ENCODE data around the gene CFAP70. TPM values are rescaled to one million over a fixed set of nuclear protein-coding genes. Genes with fewer than 3 reads are reported as not detected.

Gene CFAP70
- total and polyA plus RNA-seq, 2 of the 8 experiments (the other 6 are each of a cell fraction or from before 2014, with no cell fraction given): 0.21 to 0.30 TPM

DNA sequence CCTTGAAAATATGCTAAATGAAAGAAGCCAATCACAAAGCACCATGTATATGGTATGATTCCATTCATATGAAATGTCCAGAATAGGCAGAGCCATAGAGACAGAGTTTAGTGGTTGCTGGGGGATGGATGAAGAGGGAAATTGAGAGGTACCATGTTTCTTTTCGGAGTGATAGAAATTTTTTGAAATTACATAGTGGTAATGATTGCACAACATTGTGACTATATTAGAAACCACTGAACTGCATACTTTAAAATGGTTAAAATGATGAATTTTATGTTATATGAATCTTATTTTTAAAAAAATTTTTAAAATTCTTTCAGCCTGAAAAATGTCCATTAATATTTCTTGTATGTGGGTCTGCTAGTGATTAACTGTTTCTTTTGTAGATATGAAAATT lies 137.7 kb downstream of the CFAP70 start:
- H2AK5ac ChIP-seq (ENCODE audit: low read depth, low read length): no peak overlapping the region
- no peaks in the 10 kb centered on the region for H3K23me2 ChIP-seq (ENCODE audit: low read depth, low read length)
- H2BK15ac ChIP-seq (ENCODE audit: low read length): no peak overlapping the region
- H3K79me2 ChIP-seq (ENCODE audit: control insufficient read depth in 1 of 2, insufficient read depth in 2 of 2, low read length in 2 of 2): no peaks in the 10 kb centered on the region
- H3K4ac ChIP-seq (replicated peaks; ENCODE audit: insufficient read length, low read depth, low read length): no peak overlapping the region
- H3K14ac ChIP-seq (ENCODE audit: insufficient read length): no peak overlapping the region
- H3K36me3 ChIP-seq (ENCODE audit: control insufficient read depth in 2 of 4, insufficient read depth in 4 of 4, low read length in 3 of 4): peaks cover 0 to 9% (median 1%) of the 10 kb centered on the region in 4 experiments; a peak in 3 of 8 replicates
- no peak overlapping the region for H3K23ac ChIP-seq (ENCODE audit: insufficient read length)
- no peak overlapping the region for H3K9ac ChIP-seq (replicated peaks in 1 of 4; ENCODE audit: extremely low read depth in 1 of 4, low read depth in 3 of 4, low read length in 3 of 4)
- no peak overlapping the region for H4K91ac ChIP-seq (replicated peaks; ENCODE audit: insufficient read length, low read length)
- WGBS, 2 experiments (ENCODE audit: extremely low coverage in 1 of 2, insufficient coverage in 1 of 2, insufficient read length in 1 of 2, insufficient replicate concordance in 2 of 2, low coverage in 1 of 2, low lambda C conversion rate in 2 of 2, missing lambda C conversion rate in 1 of 2): 71% methylated on average over 1 of the region's 1 CpG; no CpG with 5 or more reads in 1 of the 2 experiments
- H3K27ac ChIP-seq (ENCODE audit: low read depth, low read length): no peak overlapping the region
- no peaks in the 10 kb centered on the region for H3K27me3 ChIP-seq (replicated peaks in 1 of 4; ENCODE audit: control insufficient read depth in 3 of 4, extremely low read depth in 1 of 4, insufficient read depth in 3 of 4, low read length in 3 of 4)
- H3K18ac ChIP-seq (ENCODE audit: extremely low read depth, low read length): no peak overlapping the region
- TF ChIP-seq HDAC2 (IDR thresholded peaks at IDR 0.05; ENCODE audit: borderline replicate concordance in 1 of 2, low read depth in 2 of 2, low read length in 2 of 2): no peak
- TF ChIP-seq, protein P1, sequence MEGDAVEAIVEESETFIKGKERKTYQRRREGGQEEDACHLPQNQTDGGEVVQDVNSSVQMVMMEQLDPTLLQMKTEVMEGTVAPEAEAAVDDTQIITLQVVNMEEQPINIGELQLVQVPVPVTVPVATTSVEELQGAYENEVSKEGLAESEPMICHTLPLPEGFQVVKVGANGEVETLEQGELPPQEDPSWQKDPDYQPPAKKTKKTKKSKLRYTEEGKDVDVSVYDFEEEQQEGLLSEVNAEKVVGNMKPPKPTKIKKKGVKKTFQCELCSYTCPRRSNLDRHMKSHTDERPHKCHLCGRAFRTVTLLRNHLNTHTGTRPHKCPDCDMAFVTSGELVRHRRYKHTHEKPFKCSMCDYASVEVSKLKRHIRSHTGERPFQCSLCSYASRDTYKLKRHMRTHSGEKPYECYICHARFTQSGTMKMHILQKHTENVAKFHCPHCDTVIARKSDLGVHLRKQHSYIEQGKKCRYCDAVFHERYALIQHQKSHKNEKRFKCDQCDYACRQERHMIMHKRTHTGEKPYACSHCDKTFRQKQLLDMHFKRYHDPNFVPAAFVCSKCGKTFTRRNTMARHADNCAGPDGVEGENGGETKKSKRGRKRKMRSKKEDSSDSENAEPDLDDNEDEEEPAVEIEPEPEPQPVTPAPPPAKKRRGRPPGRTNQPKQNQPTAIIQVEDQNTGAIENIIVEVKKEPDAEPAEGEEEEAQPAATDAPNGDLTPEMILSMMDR (IDR thresholded peaks at IDR 0.05; ENCODE audit: control extremely low read depth in 1 of 3, insufficient read depth in 1 of 3, low read depth in 1 of 3, low read length in 3 of 3): no peak
- no peak for TF ChIP-seq SP4 (IDR thresholded peaks at IDR 0.05; ENCODE audit: low read length)
- TF ChIP-seq KDM5A (IDR thresholded peaks at IDR 0.05; ENCODE audit: low read length): no peak
- TF ChIP-seq EP300 (IDR thresholded peaks at IDR 0.05; ENCODE audit: borderline replicate concordance in 1 of 2, low read depth in 2 of 2, low read length in 2 of 2): no peak
- no peak for TF ChIP-seq RAD21 (IDR thresholded peaks at IDR 0.05 in 1 of 2, conservative IDR thresholded peaks at IDR 0.05 in 1 of 2; ENCODE audit: low read depth in 2 of 2, low read length in 2 of 2)
- no peak for TF ChIP-seq JUND (IDR thresholded peaks at IDR 0.05; ENCODE audit: low read length)
- TF ChIP-seq KDM1A (IDR thresholded peaks at IDR 0.05; ENCODE audit: borderline replicate concordance, low read length): no peak
- no peak for TF ChIP-seq RFX5 (IDR thresholded peaks at IDR 0.05; ENCODE audit: borderline replicate concordance, low read depth, low read length)
- no peak for TF ChIP-seq PHF8 (conservative IDR thresholded peaks at IDR 0.05; ENCODE audit: low read depth, low read length)
- H2BK5ac ChIP-seq (ENCODE audit: low read depth, low read length): no peak overlapping the region
- no peak overlapping the region for H4K5ac ChIP-seq (ENCODE audit: insufficient read length, low read depth, low read length)
- no peaks in the 10 kb centered on the region for H3K79me1 ChIP-seq (ENCODE audit: low read depth, low read length)
- CTCF ChIA-PET (ENCODE audit: partially characterized antibody): no interaction called here
- DNase-seq (ENCODE audit: low read depth in 1 of 2, low spot score in 2 of 2): no peak
- H3K56ac ChIP-seq (replicated peaks; ENCODE audit: insufficient read length, low read depth, low read length): no peak overlapping the region
- H2BK20ac ChIP-seq (ENCODE audit: low read length): no peak overlapping the region
- H4K20me1 ChIP-seq (replicated peaks in 1 of 2; ENCODE audit: control insufficient read depth in 1 of 2, insufficient read depth in 2 of 2, low read length in 2 of 2): peaks cover 0 to 2% of the 10 kb centered on the region in 2 experiments
- no peak overlapping the region for H2AFZ ChIP-seq (ENCODE audit: low read length)
- H4K8ac ChIP-seq (ENCODE audit: extremely low read depth, insufficient read depth, low read length): no peak overlapping the region
- no peak overlapping the region for H3K4me3 ChIP-seq (ENCODE audit: extremely low read depth in 1 of 4, insufficient read depth in 2 of 4, low read depth in 3 of 4, low read length in 4 of 4)
- no peaks in the 10 kb centered on the region for H3K9me3 ChIP-seq (ENCODE audit: insufficient read depth in 2 of 2, low read depth in 1 of 2, low read length in 1 of 2)
- H3K4me2 ChIP-seq (ENCODE audit: insufficient read depth in 1 of 2, low read depth in 2 of 2, low read length in 2 of 2): no peak overlapping the region
- no peak overlapping the region for H2BK12ac ChIP-seq (ENCODE audit: low read depth, low read length)
- H2BK120ac ChIP-seq (replicated peaks; ENCODE audit: low read depth, low read length): no peak overlapping the region
- no peaks in the 10 kb centered on the region for H3K4me1 ChIP-seq (replicated peaks in 1 of 4; ENCODE audit: control insufficient read depth in 3 of 4, insufficient read depth in 4 of 4, low read length in 3 of 4)
- FAIRE-seq: no peak
- POLR2A ChIA-PET (ENCODE audit: partially characterized antibody): no interaction called here
